Caki2 (cell line): ENCODE results near the gene SULF2. TPM values are rescaled to one million over a fixed set of nuclear protein-coding genes. Genes with fewer than 3 reads are reported as not detected.
A peak's percentile ranks its signal among the peaks of the same experiment; 100 is the strongest.
"Not testable (repeated sequence)": the region's sequence is repeated elsewhere in the genome, so short reads cannot be mapped to it uniquely, and the experiment has no call there.

Experiments
- DNase-seq: peaks from one replicate; pipeline ENCODE4 v3.0.0-alpha.2; 2015; ENCODE audit warnings: low read depth
- in situ Hi-C: cut with HindIII; loops from 2 replicates; pipeline ENCODE4 v1.10.0; 2016; ENCODE audit warnings: low sequenced_read_pairs, low pct_unique_long_range_greater_than_20kb, mixed read lengths
- total RNA-seq: library from RNA; depleted of rRNA; stranded (reverse); fragments of >200 nt; shearing (Covaris generic); gene quantifications from 2 replicates; pipeline ENCODE4 v1.2.3, GENCODE V29; 2014; ENCODE audit warnings: low replicate concordance

SULF2 gene
- total RNA-seq, 1 experiment from 2014 or later = 6.0 TPM

- no peak for DNase-seq
- in situ Hi-C loops = no loop called here
Observed at GRCh38 chr20:47810116-47810677, 24.9 kb upstream of the SULF2 start.

- in situ Hi-C loops = no loop called here
- peak; percentile 51 for DNase-seq
Observed at GRCh38 chr20:47809161-47809960, 24.1 kb upstream of the SULF2 start.

GRCh38 chr20:47805951-47806350, 20.7 kb upstream of the SULF2 start:
- in situ Hi-C loops = no loop called here
- DNase-seq = no peak

- DNase-seq, in situ Hi-C loops: not testable (repeated sequence)
Observed at GRCh38 chr20:47804972-47805371, 19.7 kb upstream of the SULF2 start.

GRCh38 chr20:47804224-47804825, 19.0 kb upstream of the SULF2 start:
- DNase-seq, in situ Hi-C loops: not testable (repeated sequence)

- in situ Hi-C loops = no loop called here
- no peak for DNase-seq
Observed at GRCh38 chr20:47802975-47803374, 17.7 kb upstream of the SULF2 start.

GRCh38 chr20:47802226-47802920, 17.1 kb upstream of the SULF2 start:
- in situ Hi-C loops = no loop called here

GRCh38 chr20:47801759-47802158, 16.5 kb upstream of the SULF2 start:
- in situ Hi-C loops = no loop called here

More at GRCh38 chr20:47802226-47802920, 17.1 kb upstream of the SULF2 start:
- no peak for DNase-seq

GRCh38 chr20:47801079-47801478, 15.8 kb upstream of the SULF2 start:
- DNase-seq = no peak
- in situ Hi-C loops = no loop called here

More at GRCh38 chr20:47801759-47802158, 16.5 kb upstream of the SULF2 start:
- DNase-seq = no peak

GRCh38 chr20:47800623-47801022, 15.3 kb upstream of the SULF2 start:
- in situ Hi-C loops = no loop called here
- DNase-seq = no peak

GRCh38 chr20:47799116-47799715, 13.9 kb upstream of the SULF2 start:
- DNase-seq = no peak
- in situ Hi-C loops = no loop called here

- in situ Hi-C loops = no loop called here
Observed at GRCh38 chr20:47796971-47797370, 11.7 kb upstream of the SULF2 start.

GRCh38 chr20:47795214-47795907, 10.1 kb upstream of the SULF2 start:
- in situ Hi-C loops = no loop called here
- DNase-seq = peak; percentile 67

More at GRCh38 chr20:47796971-47797370, 11.7 kb upstream of the SULF2 start:
- DNase-seq = no peak

- DNase-seq, in situ Hi-C loops: not testable (repeated sequence)
Observed at GRCh38 chr20:47794264-47794663, 9.0 kb upstream of the SULF2 start.

GRCh38 chr20:47792021-47792618, 6.8 kb upstream of the SULF2 start:
- DNase-seq = peak; percentile 72

GRCh38 chr20:47791084-47791599, 5.9 kb upstream of the SULF2 start:
- in situ Hi-C loops = no loop called here
- DNase-seq = no peak

More at GRCh38 chr20:47792021-47792618, 6.8 kb upstream of the SULF2 start:
- in situ Hi-C loops = no loop called here

GRCh38 chr20:47790580-47790965, 5.3 kb upstream of the SULF2 start:
- in situ Hi-C loops = no loop called here
- DNase-seq = no peak
